SU-DHL-6 (cell line): ENCODE results near the gene OR52R1.

ENCODE experiments used
- EZH2phosphoT487 ChIP-seq: fragments of 200-600 bp; sonication (generic), shearing (Covaris generic); conservative IDR thresholded peaks from 2 replicates; pipeline ENCODE4 v1.6.1; 2018; ENCODE audit warnings: mild to moderate bottlenecking, antibody characterized with exemption, low read length, moderate library complexity, mixed read lengths
- TF ChIP-seq, protein P1 (sequence below): fragments of 200-600 bp; sonication (generic); IDR thresholded peaks from one replicate; pipeline ENCODE4 v1.5.1; 2017; ENCODE audit warnings: antibody characterized with exemption, mild to moderate bottlenecking, low read length, moderate library complexity; ENCODE audit not compliant: insufficient read depth, poor library complexity, severe bottlenecking

DNA sequence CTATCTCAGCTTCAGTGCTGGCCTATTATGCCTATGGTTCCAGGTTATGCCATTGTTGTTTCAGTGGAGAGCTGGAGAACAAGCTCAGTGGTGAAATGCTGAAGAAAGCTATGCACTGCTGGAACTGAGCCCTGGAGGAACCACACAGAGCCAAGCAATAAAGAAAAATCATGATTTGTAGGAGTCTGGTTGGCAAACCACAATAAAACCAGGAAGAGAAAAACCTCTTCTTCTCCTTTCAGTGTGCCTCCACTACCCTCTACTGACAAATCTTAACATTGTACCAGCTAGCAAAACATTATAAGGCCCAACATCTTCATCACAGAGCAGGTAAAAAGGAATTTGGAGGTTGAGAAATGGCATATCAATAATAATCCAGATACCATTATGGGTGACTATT lies 22.2 kb upstream of the OR52R1 start:
- TF ChIP-seq, protein P1, sequence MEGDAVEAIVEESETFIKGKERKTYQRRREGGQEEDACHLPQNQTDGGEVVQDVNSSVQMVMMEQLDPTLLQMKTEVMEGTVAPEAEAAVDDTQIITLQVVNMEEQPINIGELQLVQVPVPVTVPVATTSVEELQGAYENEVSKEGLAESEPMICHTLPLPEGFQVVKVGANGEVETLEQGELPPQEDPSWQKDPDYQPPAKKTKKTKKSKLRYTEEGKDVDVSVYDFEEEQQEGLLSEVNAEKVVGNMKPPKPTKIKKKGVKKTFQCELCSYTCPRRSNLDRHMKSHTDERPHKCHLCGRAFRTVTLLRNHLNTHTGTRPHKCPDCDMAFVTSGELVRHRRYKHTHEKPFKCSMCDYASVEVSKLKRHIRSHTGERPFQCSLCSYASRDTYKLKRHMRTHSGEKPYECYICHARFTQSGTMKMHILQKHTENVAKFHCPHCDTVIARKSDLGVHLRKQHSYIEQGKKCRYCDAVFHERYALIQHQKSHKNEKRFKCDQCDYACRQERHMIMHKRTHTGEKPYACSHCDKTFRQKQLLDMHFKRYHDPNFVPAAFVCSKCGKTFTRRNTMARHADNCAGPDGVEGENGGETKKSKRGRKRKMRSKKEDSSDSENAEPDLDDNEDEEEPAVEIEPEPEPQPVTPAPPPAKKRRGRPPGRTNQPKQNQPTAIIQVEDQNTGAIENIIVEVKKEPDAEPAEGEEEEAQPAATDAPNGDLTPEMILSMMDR = no peak
- no peak for TF ChIP-seq EZH2phosphoT487
